Ectodermal cell (in vitro differentiated cells): ENCODE results near the gene CD300C.

Source experiments
- H3K27ac ChIP-seq: 2 replicates; pipeline ENCODE4 v1.7.0; 2013; ENCODE audit warnings: mild to moderate bottlenecking, low read depth, low read length; ENCODE audit not compliant: insufficient read depth, poor library complexity, severe bottlenecking
- H3K27me3 ChIP-seq: 2 replicates; pipeline ENCODE4 v1.7.0; 2013; ENCODE audit warnings: mild to moderate bottlenecking, low read length; ENCODE audit not compliant: insufficient read depth, control insufficient read depth, poor library complexity, severe bottlenecking
- H3K36me3 ChIP-seq: one replicate; pipeline ENCODE4 v1.7.0; 2013; ENCODE audit warnings: low read length; ENCODE audit not compliant: control insufficient read depth, insufficient read depth
- H3K4me1 ChIP-seq: one replicate; pipeline ENCODE4 v1.7.0; 2013; ENCODE audit warnings: low read length; ENCODE audit not compliant: control insufficient read depth, insufficient read depth
- H3K4me3 ChIP-seq: 2 replicates; pipeline ENCODE4 v1.7.0; 2013; ENCODE audit warnings: low read depth, low read length, control low read depth; ENCODE audit not compliant: insufficient read depth
- H3K9me3 ChIP-seq: 2 replicates; pipeline ENCODE4 v1.7.0; 2013; ENCODE audit warnings: mild to moderate bottlenecking, low read length, moderate library complexity; ENCODE audit not compliant: control insufficient read depth
- WGBS, 2 experiments: methylation state at CpG; one replicate each; pipeline ENCODE4 v1.1.7; 2013; ENCODE audit warnings: missing lambda C conversion rate in 2 of 2; 5-methylcytosine and 5-hydroxymethylcytosine counted together

Gene CD300C

DNA sequence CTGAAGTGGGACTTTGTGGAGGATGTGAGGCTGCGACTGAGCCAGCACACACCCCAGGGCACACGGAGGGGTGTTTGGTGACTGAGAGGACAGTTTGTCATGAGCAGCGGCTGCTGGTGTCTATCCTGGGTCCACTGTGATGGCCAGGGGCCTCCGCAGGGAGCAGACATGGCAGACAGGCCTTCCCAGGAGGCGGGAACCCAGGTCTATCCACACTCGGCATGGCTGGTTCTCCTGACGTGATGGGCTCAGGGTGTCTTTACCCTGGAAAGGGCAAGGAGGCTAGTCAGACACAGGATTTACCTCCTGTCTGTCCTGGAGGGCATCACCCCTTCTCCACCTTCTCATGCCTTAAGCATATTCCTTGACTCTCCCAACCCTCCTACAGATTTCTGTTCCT lies 671 bp upstream of the CD300C start:
- H3K27me3 ChIP-seq: no peaks in the 10 kb centered on the region
- no peak overlapping the region for H3K4me3 ChIP-seq
- H3K9me3 ChIP-seq: no peaks in the 10 kb centered on the region
- no peak overlapping the region for H3K27ac ChIP-seq
- 92 to 94% methylated on average over 7 of the region's 7 CpGs for WGBS, 2 experiments
- H3K4me1 ChIP-seq: no peaks in the 10 kb centered on the region
- no peaks in the 10 kb centered on the region for H3K36me3 ChIP-seq

DNA sequence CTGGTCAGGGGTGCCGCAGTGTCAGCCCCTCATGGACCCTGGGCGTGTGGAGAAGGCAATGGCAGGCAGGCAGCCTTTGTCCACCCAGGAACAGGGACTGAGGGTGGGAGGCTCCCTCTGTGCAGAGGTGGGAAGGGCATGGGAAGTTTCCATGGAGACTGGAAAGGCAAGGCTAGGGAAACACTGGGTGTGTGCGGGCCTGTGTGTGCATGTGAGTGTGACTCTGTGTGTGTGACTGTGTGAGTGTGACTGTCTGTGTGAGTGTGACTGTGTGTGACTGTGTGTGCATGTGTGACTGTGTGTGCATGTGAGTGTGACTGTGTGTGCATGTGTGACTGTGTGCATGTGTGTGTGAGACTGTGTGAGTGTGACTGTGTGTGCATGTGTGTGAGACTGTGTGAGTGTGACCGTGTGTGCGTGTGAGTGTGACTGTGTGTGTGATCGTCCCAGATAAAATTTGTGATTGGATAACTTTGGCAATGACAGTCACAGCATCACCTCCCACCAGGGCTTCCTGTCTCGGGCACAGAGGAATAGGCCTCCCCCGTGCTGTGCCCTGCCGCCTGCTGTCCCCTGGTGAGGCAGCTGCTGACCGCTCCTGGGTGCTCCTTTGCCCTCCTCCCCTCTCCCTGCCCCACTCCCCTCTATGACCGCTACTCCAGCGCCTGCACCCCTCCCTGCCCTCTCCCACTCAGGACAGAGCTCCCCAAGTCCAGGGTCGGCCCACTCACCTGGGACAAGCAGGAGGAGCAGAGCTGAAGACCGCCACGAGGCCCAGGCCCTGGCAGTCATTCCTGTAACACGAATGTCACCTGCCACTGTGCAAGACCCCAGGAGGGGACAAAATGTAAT lies 698 bp downstream of the CD300C start:
- 90 to 94% methylated on average over 16 of the region's 16 CpGs for WGBS, 2 experiments
- no peak overlapping the region for H3K27ac ChIP-seq
- H3K4me3 ChIP-seq: no peak overlapping the region
- no peaks in the 10 kb centered on the region for H3K27me3 ChIP-seq
- H3K36me3 ChIP-seq: no peaks in the 10 kb centered on the region
- H3K9me3 ChIP-seq: no peaks in the 10 kb centered on the region
- H3K4me1 ChIP-seq: no peaks in the 10 kb centered on the region

DNA sequence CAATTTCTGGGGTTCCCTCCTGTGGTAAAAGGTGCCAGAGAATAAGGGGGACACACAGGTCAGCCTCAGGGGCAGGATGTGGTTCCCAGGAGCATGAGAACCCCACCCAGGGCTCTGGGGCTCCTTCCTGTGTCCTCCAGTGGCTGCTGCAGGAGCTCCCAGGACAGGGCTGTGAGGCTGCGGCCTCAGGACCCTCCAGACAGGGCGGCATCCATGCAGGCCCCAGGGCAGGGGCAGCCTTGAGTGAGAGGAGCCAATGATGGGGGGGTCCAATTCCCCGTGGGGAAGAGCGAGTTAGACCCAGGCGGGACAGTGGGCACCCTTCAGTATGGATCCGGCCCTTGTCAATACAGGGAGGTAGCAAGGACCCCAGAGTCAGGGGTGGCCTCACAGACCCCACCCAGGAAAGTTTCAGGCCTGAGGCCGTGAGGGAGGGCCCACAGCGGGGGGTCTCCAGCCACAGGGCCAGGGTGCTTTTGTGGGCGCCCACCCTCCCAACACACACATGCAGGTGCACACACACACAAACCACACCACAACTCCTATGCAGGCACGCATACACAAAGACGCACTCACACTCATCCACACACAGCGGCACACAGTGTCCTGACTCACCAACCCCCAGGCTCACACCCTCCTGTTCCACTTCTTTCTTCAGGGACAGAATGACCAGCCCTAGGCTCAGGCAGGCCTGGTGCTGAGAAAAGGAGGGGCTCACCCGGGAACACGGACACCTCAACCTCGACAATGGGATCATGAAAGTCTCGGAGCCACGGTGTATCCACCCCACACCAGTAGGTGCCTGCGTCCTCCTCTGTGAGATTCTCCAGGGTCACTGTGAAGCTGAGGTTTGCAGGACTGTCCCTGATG lies 1.8 kb downstream of the CD300C start:
- Histone ChIP-seq H3K9me3 (no peaks in the 10 kb centered on the region), H3K27ac (no peak overlapping the region), H3K27me3 (no peaks in the 10 kb centered on the region), H3K4me3 (no peak overlapping the region), H3K36me3 (no peaks in the 10 kb centered on the region), H3K4me1 (no peaks in the 10 kb centered on the region)
- 95% methylated on average over 18 of the region's 18 CpGs for WGBS, 2 experiments

DNA sequence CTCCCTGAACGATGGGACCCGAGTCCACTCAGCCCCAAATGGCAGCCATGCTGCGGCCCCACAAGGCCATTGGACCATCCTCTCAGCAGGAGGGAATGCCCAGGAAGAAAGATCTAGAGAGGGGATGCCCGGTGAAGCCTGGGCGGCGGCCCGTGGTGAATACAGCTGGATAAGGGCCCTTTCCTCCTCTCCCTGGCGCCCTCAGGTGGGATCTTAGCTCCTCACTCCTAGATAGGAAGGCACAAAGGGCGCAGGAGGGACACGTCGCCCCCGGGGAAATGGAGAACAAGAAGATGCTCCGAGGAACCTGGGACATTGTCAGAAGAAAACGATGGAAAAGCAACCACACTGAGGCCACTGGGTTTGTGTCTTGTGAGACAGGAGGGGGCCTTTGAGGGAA lies 2.5 kb downstream of the CD300C start:
- Histone ChIP-seq H3K9me3 (no peaks in the 10 kb centered on the region), H3K27me3 (no peaks in the 10 kb centered on the region), H3K27ac (no peak overlapping the region), H3K4me1 (no peaks in the 10 kb centered on the region), H3K36me3 (no peaks in the 10 kb centered on the region), H3K4me3 (no peak overlapping the region)
- WGBS, 2 experiments: 80% methylated on average over 14 of the region's 14 CpGs

DNA sequence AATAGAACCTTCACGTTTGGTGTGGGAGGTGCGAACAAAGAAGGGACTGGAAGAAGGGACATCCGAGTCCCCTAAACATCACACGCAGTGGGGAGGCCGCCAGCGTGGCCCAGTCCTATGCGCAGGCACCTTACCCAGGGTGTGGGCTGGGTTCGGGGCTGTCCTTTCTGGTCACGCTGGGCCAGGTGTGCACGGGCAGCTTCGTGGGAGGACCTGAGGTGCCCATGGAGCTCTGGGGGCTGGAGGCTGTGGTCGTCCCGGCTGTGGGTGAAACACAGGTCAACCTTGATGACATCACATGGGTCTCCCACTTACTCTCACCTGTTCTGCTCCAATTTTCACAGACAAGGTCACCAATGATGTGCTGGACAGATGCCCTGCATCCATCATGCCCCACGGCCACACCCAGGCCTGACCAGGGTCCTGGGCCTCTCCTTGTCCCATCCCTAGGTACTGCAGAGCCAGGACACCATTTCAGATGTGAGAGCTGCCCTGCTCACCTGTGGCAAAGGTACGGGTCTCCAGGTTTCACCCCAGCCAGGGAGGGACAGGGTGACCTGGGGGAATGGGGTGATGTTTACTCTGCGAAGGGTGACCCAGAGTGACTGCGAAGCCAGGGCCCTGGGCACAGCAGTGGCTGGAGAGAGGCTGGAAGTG lies 3.1 kb downstream of the CD300C start:
- 93 to 94% methylated on average over 17 of the region's 17 CpGs for WGBS, 2 experiments

DNA sequence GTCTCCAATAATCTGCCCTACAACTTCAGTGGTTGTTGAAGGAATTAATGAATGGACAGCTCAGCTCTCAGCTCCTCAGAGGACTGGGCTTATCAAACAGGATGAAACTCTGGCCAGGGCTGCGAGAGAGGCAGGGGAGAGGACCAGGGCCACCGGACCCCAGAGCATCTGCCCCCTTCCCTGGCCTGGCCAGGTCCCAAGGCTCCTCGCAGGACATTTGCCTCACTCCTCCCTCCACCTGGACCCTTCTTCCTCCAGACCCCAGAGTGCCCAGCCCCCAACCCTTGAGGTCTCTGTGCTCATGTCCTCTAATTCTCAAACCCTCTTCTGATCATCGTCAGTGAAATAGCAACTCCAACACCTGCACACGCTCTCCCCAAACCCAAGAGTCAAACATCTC lies 3.7 kb downstream of the CD300C start:
- no peaks in the 10 kb centered on the region for H3K36me3 ChIP-seq
- no peak overlapping the region for H3K27ac ChIP-seq
- WGBS, 2 experiments: 90 to 93% methylated on average over 5 of the region's 5 CpGs
- peaks cover 1% of the 10 kb centered on the region for H3K27me3 ChIP-seq
- H3K4me1 ChIP-seq: no peaks in the 10 kb centered on the region
- no peaks in the 10 kb centered on the region for H3K9me3 ChIP-seq
- H3K4me3 ChIP-seq: no peak overlapping the region

More for the DNA sequence above, 3.1 kb downstream of the CD300C start:
- H3K27ac ChIP-seq: no peak overlapping the region
- H3K36me3 ChIP-seq: no peaks in the 10 kb centered on the region
- no peaks in the 10 kb centered on the region for H3K4me1 ChIP-seq
- no peak overlapping the region for H3K4me3 ChIP-seq
- no peaks in the 10 kb centered on the region for H3K9me3 ChIP-seq
- H3K27me3 ChIP-seq: no peaks in the 10 kb centered on the region

DNA sequence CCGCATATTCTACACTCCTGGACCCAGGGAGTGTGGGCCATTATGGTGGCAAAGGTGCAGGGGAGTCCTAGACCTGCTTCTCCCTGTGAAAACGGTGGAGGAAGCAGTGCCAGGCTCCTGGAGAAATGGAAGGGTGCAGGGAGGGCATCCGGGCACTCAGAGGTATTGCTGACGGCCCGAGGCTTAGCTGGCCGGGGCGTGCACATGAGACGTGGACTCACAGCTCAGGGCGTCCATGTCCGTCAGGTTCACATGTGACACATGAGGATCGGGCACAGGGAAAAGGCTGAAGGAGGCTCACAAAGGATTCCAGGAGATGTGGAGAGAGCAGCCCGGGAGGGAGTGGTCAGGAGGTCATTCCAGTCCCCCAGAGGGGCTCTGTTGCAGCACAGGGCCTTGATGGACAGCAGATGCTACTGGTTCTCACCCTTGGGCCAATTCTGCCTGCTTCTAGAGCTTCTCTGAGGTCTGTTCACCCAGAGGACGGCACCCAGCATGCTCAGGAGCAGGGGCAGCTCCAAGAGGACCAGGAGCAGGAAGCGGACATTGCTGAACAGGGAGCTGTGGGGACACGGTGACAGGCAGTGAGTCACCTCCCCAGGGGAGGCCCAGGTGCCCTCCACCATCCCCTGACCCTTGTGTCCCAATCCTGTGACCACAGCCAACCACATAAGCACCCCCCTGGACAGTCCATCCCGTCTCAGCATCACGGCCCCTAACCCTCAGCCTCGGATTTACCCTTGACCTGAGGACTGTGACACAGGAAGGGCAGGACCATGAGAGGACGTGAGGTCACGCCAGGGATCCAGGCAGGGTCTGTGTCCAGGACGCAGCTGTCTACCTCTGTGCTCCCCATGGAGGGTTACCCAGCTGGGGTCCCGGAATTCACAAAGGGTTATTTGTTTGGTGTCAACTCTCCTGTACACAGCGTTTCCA lies 4.5 kb downstream of the CD300C start:
- H3K36me3 ChIP-seq: no peaks in the 10 kb centered on the region
- WGBS, 2 experiments: 89 to 93% methylated on average over 23 of the region's 23 CpGs

DNA sequence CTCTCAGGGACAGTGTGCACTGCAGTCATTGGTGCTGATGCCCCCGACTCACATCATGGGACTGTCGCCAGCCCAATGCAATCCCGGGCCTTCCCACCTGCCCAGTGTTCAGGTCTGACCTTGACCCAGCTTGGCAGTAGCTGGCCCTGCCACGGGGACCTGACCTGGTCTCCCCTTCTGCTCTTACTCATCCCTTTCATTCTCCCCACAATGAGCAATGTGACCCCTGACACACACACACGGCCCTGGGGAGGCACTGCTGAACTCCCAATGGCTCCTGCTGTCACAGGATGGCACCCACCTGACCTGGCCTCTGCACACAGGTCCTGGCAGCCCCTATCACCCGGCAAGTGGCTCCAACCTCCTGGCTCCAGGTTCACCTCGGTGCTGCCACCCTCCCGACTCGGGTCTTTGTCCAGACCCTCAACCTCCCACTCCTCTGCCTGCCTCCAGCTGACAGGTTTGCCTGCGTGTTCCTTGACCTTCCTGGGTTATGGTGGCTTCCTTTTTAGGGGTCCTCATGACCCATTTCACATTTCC lies 6.6 kb downstream of the CD300C start:
- 87% methylated on average over 10 of the region's 10 CpGs for WGBS, 2 experiments
- Histone ChIP-seq H3K27me3 (peaks cover 8% of the 10 kb centered on the region), H3K4me1 (no peaks in the 10 kb centered on the region), H3K36me3 (no peaks in the 10 kb centered on the region), H3K9me3 (no peaks in the 10 kb centered on the region), H3K27ac (no peak overlapping the region), H3K4me3 (no peak overlapping the region)

More for the DNA sequence above, 4.5 kb downstream of the CD300C start:
- Histone ChIP-seq H3K27ac (no peak overlapping the region), H3K9me3 (no peaks in the 10 kb centered on the region), H3K4me1 (no peaks in the 10 kb centered on the region), H3K27me3 (peaks cover 8% of the 10 kb centered on the region), H3K4me3 (no peak overlapping the region)

DNA sequence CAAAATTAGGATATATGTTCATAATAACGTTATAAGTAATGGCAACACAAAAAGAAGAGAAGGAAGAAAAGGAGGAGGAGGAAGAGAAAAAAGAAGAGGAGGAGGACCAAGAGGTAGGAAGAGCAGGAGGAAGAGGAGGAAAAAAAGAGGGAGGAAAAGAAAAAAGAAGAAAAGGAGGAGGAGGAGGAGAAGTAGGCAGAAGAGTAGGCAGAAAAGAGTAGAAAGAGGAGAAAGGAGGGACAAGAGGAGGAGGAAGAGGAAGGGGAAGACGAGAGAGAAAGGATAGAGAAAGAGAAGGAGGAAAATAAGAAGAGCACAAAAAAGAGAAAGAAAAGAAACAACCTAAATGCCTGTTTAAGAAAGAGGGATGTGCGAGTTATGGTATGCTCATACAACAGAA lies 9.0 kb downstream of the CD300C start:
- no peak overlapping the region for H3K4me3 ChIP-seq
- H3K36me3 ChIP-seq: no peaks in the 10 kb centered on the region
- no peaks in the 10 kb centered on the region for H3K4me1 ChIP-seq
- 84 to 90% methylated on average over 3 of the region's 3 CpGs for WGBS, 2 experiments
- no peak overlapping the region for H3K27ac ChIP-seq
- peaks cover 8% of the 10 kb centered on the region for H3K27me3 ChIP-seq
- no peaks in the 10 kb centered on the region for H3K9me3 ChIP-seq
